Immature natural killer cell (primary cell): ENCODE data around the gene WDR12. TPM values are rescaled to one million over a fixed set of nuclear protein-coding genes. Genes with fewer than 3 reads are reported as not detected.
A peak's percentile ranks its signal among the peaks of the same experiment; 100 is the strongest.
"Not testable (repeated sequence)": the region's sequence is repeated elsewhere in the genome, so short reads cannot be mapped to it uniquely, and the experiment has no call there.

Experiments used
- DNase-seq, 3 donors: peaks; one replicate each; pipeline ENCODE4 v3.0.0; 2022; ENCODE audit warnings: mixed read lengths in 1 of 3
- H3K27ac Mint-ChIP-seq, 6 donors: one replicate each; pipeline ENCODE4 v1.8.0; 2020; ENCODE audit warnings: mixed read lengths in 6 of 6, mild to moderate bottlenecking in 5 of 6, inconsistent platforms in 4 of 6, moderate library complexity in 3 of 6
- H3K27me3 Mint-ChIP-seq, 3 donors: one replicate each; pipeline ENCODE4 v1.8.0; 2020 to 2021; ENCODE audit warnings: low read depth in 3 of 3, mild to moderate bottlenecking in 3 of 3, mixed read lengths in 3 of 3, moderate library complexity in 3 of 3, inconsistent platforms in 1 of 3
- H3K36me3 Mint-ChIP-seq, 3 donors: one replicate each; pipeline ENCODE4 v1.8.0; 2020; ENCODE audit warnings: mixed read lengths in 3 of 3, inconsistent platforms in 2 of 3, mild to moderate bottlenecking in 2 of 3
- H3K4me1 Mint-ChIP-seq, 2 donors: one replicate each; pipeline ENCODE4 v1.8.0; 2020; ENCODE audit warnings: inconsistent platforms in 2 of 2, mild to moderate bottlenecking in 2 of 2, mixed read lengths in 2 of 2, moderate library complexity in 1 of 2
- H3K4me3 Mint-ChIP-seq, 5 donors: one replicate each; pipeline ENCODE4 v1.8.0; 2020; ENCODE audit warnings: mild to moderate bottlenecking in 5 of 5, mixed read lengths in 5 of 5, inconsistent platforms in 3 of 5, moderate library complexity in 3 of 5
- H3K9me3 Mint-ChIP-seq, 6 donors: one replicate each; pipeline ENCODE4 v1.8.0; 2020; ENCODE audit warnings: mild to moderate bottlenecking in 6 of 6, mixed read lengths in 6 of 6, inconsistent platforms in 4 of 6, moderate library complexity in 3 of 6
- polyA plus RNA-seq, 3 donors: library from polyadenylated mRNA; unstranded; fragments of 300-500 nt; fragmentation: Illumina TruSeq; gene quantifications; one replicate each; pipeline ENCODE4 v1.2.3, GENCODE V29; 2021

WDR12 gene
- polyA plus RNA-seq, 3 donors from 2014 or later = 5.3 to 21.8 (median 17.8) TPM

- not testable (repeated sequence) for H3K27me3 Mint-ChIP-seq, H3K9me3 Mint-ChIP-seq, H3K36me3 Mint-ChIP-seq
- Mint-ChIP-seq H3K4me3 (peak overlapping the region; percentile 97 to 99 (median 98)), H3K4me1 (peaks cover 16 to 42% of the 10 kb centered on the region in 2 donors), H3K27ac (peak overlapping the region; percentile 93 to 99 (median 97))
- DNase-seq = peak; percentile 1 to 6 (median 1)
These were observed 1.1 kb upstream of the WDR12 start for GRCh38 chr2:202912342-202913201.

GRCh38 chr2:202911203-202911511 is 316 bp downstream of the WDR12 start:
- Mint-ChIP-seq H3K4me1 (peaks cover 16 to 42% of the 10 kb centered on the region in 2 donors), H3K9me3 (no peaks in the 10 kb centered on the region), H3K36me3 (peaks cover 0 to 2% (median 0%) of the 10 kb centered on the region in 3 donors), H3K27me3 (peaks cover 5 to 6% (median 5%) of the 10 kb centered on the region in 3 donors), H3K27ac (peak overlapping the region; percentile 93 to 99 (median 97)), H3K4me3 (peak overlapping the region; percentile 97 to 99 (median 98))
- DNase-seq = no peak

- peaks cover 16 to 42% of the 10 kb centered on the region in 2 donors for H3K4me1 Mint-ChIP-seq
- H3K9me3 Mint-ChIP-seq = no peaks in the 10 kb centered on the region
- DNase-seq = no peak
- H3K4me3 Mint-ChIP-seq = peak overlapping the region; percentile 97 to 99 (median 98)
- peaks cover 5 to 6% (median 5%) of the 10 kb centered on the region in 3 donors for H3K27me3 Mint-ChIP-seq
- peak overlapping the region in 4 of 6 donors; percentile 93 to 99 (median 98) for H3K27ac Mint-ChIP-seq
- peaks cover 0 to 3% (median under 1%) of the 10 kb centered on the region in 3 donors for H3K36me3 Mint-ChIP-seq
These were observed 775 bp downstream of the WDR12 start for GRCh38 chr2:202910698-202911097.

GRCh38 chr2:202910250-202910649 is 1.2 kb downstream of the WDR12 start:
- H3K4me3 Mint-ChIP-seq = peak overlapping the region; percentile 14 to 98 (median 97)
- H3K4me1 Mint-ChIP-seq = peaks cover 16 to 42% of the 10 kb centered on the region in 2 donors
- H3K36me3 Mint-ChIP-seq, H3K9me3 Mint-ChIP-seq, H3K27me3 Mint-ChIP-seq, DNase-seq: not testable (repeated sequence)
- peak overlapping the region in 1 of 6 donors; percentile 99 for H3K27ac Mint-ChIP-seq

- H3K4me1 Mint-ChIP-seq = peaks cover 16 to 42% of the 10 kb centered on the region in 2 donors
- no peaks in the 10 kb centered on the region for H3K9me3 Mint-ChIP-seq
- H3K27ac Mint-ChIP-seq = no peak overlapping the region
- H3K27me3 Mint-ChIP-seq = peaks cover 5 to 7% (median 6%) of the 10 kb centered on the region in 3 donors
- peak overlapping the region in 4 of 5 donors; percentile 14 to 97 (median 27) for H3K4me3 Mint-ChIP-seq
- DNase-seq = no peak
- H3K36me3 Mint-ChIP-seq = peaks cover 3 to 10% (median 8%) of the 10 kb centered on the region in 3 donors
These were observed 1.9 kb downstream of the WDR12 start for GRCh38 chr2:202909394-202910192.

GRCh38 chr2:202908186-202908585 is 3.3 kb downstream of the WDR12 start:
- Mint-ChIP-seq H3K9me3 (no peaks in the 10 kb centered on the region), H3K4me3 (no peak overlapping the region), H3K27me3 (peaks cover 5 to 7% (median 6%) of the 10 kb centered on the region in 3 donors), H3K27ac (no peak overlapping the region), H3K4me1 (peaks cover 16 to 39% of the 10 kb centered on the region in 2 donors), H3K36me3 (peaks cover 5 to 19% (median 17%) of the 10 kb centered on the region in 3 donors)
- DNase-seq = no peak

- not testable (repeated sequence) for H3K9me3 Mint-ChIP-seq, H3K27ac Mint-ChIP-seq, H3K27me3 Mint-ChIP-seq, DNase-seq, H3K4me3 Mint-ChIP-seq
- Mint-ChIP-seq H3K36me3 (peaks cover 5 to 22% (median 18%) of the 10 kb centered on the region in 3 donors), H3K4me1 (peaks cover 3 to 20% of the 10 kb centered on the region in 2 donors)
These were observed 6.0 kb downstream of the WDR12 start for GRCh38 chr2:202905507-202905906.

- Mint-ChIP-seq H3K4me3 (no peak overlapping the region), H3K36me3 (peaks cover 18 to 31% (median 19%) of the 10 kb centered on the region in 3 donors), H3K27me3 (no peaks in the 10 kb centered on the region), H3K9me3 (no peaks in the 10 kb centered on the region), H3K27ac (no peak overlapping the region), H3K4me1 (no peaks in the 10 kb centered on the region)
- DNase-seq = no peak
These were observed 26.3 kb downstream of the WDR12 start for GRCh38 chr2:202885190-202885589.

GRCh38 chr2:202883987-202884675 is 27.3 kb downstream of the WDR12 start:
- Mint-ChIP-seq H3K4me1 (no peaks in the 10 kb centered on the region), H3K27ac (peak overlapping the region in 1 of 6 donors; percentile 5), H3K27me3 (no peaks in the 10 kb centered on the region), H3K36me3 (peaks cover 17 to 29% (median 19%) of the 10 kb centered on the region in 3 donors), H3K9me3 (no peaks in the 10 kb centered on the region), H3K4me3 (no peak overlapping the region)
- no peak for DNase-seq

- H3K4me3 Mint-ChIP-seq = no peak overlapping the region
- H3K27ac Mint-ChIP-seq = no peak overlapping the region
- no peaks in the 10 kb centered on the region for H3K4me1 Mint-ChIP-seq
These were observed 29.9 kb downstream of the WDR12 start for GRCh38 chr2:202881570-202881969.

GRCh38 chr2:202877699-202878098 is 33.8 kb downstream of the WDR12 start:
- no peaks in the 10 kb centered on the region for H3K4me1 Mint-ChIP-seq
- no peaks in the 10 kb centered on the region for H3K9me3 Mint-ChIP-seq
- peaks cover 2 to 4% (median 4%) of the 10 kb centered on the region in 3 donors for H3K36me3 Mint-ChIP-seq
- H3K4me3 Mint-ChIP-seq = no peak overlapping the region
- H3K27me3 Mint-ChIP-seq = peaks cover 0 to 4% (median 2%) of the 10 kb centered on the region in 3 donors
- no peak overlapping the region for H3K27ac Mint-ChIP-seq
- no peak for DNase-seq

More at GRCh38 chr2:202881570-202881969, 29.9 kb downstream of the WDR12 start:
- Mint-ChIP-seq H3K27me3 (no peaks in the 10 kb centered on the region), H3K9me3 (no peaks in the 10 kb centered on the region), H3K36me3 (peaks cover 9 to 20% (median 19%) of the 10 kb centered on the region in 3 donors)
- DNase-seq = no peak

GRCh38 chr2:202871300-202872141 is 40.0 kb downstream of the WDR12 start, which contains the start of gene ICA1L:
Gene ICA1L (minus strand): TSS chr2:202871766. CDS start chr2:202829009, 42,757 bp downstream.
- Mint-ChIP-seq H3K27ac (peak within 1 kb of the TSS; percentile 84 to 91 (median 87)), H3K4me3 (peak within 1 kb of the TSS; percentile 88 to 97 (median 95)), H3K9me3 (no peaks in the 10 kb centered on the region), H3K27me3 (peaks cover 0 to 6% (median 2%) of the 10 kb centered on the region in 3 donors), H3K36me3 (no peaks in the 10 kb centered on the region), H3K4me1 (peaks cover 12 to 17% of the 10 kb centered on the region in 2 donors)
- DNase-seq = peak; percentile 62 to 65 (median 63)
